Stromal cell of bone marrow (primary cell): ENCODE data around the gene LRP3.

Source experiments
- DNase-seq: peaks from one replicate; pipeline ENCODE4 v3.0.0-alpha.2; 2012; ENCODE audit warnings: low read depth

LRP3 gene

GRCh38 chr19:33238481-33239149, 44.5 kb downstream of the LRP3 start:
- DNase-seq: no peak

- no peak for DNase-seq
Measured at GRCh38 chr19:33239223-33239975, 45.3 kb downstream of the LRP3 start.

GRCh38 chr19:33240181-33240771, 46.1 kb downstream of the LRP3 start:
- DNase-seq: no peak

GRCh38 chr19:33241091-33241529, 47.0 kb downstream of the LRP3 start:
- DNase-seq: no peak

GRCh38 chr19:33241530-33242101, 47.5 kb downstream of the LRP3 start:
- no peak for DNase-seq

- no peak for DNase-seq
Measured at GRCh38 chr19:33242131-33242530, 48.0 kb downstream of the LRP3 start.

- no peak for DNase-seq
Measured at GRCh38 chr19:33242911-33243310, 48.8 kb downstream of the LRP3 start.

- no peak for DNase-seq
Measured at GRCh38 chr19:33245948-33246708, 52.0 kb downstream of the LRP3 start.

GRCh38 chr19:33246709-33247440, 52.7 kb downstream of the LRP3 start:
- DNase-seq: no peak

- no peak for DNase-seq
Measured at GRCh38 chr19:33247441-33247819, 53.3 kb downstream of the LRP3 start.

- DNase-seq: no peak
Measured at GRCh38 chr19:33248104-33248503, 54.0 kb downstream of the LRP3 start.

GRCh38 chr19:33248553-33248953, 54.4 kb downstream of the LRP3 start:
- no peak for DNase-seq

GRCh38 chr19:33248954-33249613, 55.0 kb downstream of the LRP3 start:
- DNase-seq: no peak

- DNase-seq: no peak
Measured at GRCh38 chr19:33249740-33250366, 55.7 kb downstream of the LRP3 start.

GRCh38 chr19:33250500-33250899, 56.4 kb downstream of the LRP3 start:
- DNase-seq: no peak

GRCh38 chr19:33251076-33251475, 56.9 kb downstream of the LRP3 start:
- no peak for DNase-seq

- no peak for DNase-seq
Measured at GRCh38 chr19:33251526-33252090, 57.5 kb downstream of the LRP3 start.

- DNase-seq: no peak
Measured at GRCh38 chr19:33252418-33252962, 58.4 kb downstream of the LRP3 start.

- DNase-seq: no peak
Measured at GRCh38 chr19:33252971-33253370, 58.8 kb downstream of the LRP3 start.
